ENCODE measurements around the gene EXT2.
A peak's percentile ranks its signal among the peaks of the same experiment; 100 is the strongest.

The EXT2 gene

DNA sequence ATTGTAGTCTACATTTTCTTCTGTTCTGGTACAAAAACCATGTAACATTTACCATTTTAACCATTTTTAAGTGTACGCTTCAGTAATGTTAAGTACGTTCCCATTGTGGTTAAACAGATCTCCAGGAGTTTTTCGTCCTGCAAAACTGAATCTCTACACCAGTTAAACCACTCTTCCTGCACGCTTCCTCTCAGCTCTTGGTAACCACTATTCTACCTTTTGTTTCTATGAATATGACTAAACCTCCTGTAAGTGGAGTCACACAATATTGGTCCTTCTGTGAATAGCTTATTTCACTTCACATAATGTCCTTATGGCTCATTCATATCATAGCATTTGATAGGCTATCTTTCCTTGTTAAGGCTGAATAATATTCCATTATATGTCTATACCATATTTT is 7.1 kb upstream of the EXT2 start:
- DNase-seq, result no peak

DNA sequence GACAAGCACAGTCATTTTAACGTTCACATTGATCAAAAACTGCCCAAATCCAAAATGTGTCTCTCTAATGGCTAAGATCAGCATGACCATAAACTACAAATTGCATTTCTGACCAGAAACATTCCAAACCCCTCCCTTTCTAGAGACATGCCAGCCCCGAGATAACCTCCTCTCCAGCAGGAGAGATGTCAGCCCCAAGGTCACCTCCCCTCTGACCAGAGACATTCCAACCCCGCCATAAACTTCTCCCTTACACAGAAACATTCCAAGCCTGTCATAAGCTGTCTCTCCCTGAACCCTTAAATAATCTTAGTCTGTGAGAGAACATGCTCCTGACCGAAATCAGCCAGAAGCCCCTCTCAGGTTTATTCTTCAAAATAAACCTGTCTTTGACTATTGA is 6.6 kb upstream of the EXT2 start:
- no peak for DNase-seq

DNA sequence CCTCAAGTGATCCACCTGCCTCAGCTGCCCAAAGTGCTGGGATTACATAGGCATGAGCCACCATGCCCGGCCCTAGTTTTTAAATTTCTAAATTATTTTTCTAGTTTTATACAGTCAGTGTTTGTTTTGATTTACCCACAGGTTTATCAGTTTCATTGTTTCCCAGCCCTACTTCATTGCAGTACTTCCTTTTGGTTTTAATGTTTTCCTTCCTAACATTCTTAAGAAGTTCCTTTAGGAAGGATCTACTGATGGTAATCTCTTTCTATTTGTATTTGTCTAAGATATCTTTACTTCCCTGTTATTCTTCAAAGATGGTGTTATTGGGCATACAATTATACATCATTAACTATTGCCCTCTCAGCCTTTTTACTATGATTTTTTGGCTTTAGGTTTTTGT is 4.9 kb upstream of the EXT2 start:
- no peak for DNase-seq

DNA sequence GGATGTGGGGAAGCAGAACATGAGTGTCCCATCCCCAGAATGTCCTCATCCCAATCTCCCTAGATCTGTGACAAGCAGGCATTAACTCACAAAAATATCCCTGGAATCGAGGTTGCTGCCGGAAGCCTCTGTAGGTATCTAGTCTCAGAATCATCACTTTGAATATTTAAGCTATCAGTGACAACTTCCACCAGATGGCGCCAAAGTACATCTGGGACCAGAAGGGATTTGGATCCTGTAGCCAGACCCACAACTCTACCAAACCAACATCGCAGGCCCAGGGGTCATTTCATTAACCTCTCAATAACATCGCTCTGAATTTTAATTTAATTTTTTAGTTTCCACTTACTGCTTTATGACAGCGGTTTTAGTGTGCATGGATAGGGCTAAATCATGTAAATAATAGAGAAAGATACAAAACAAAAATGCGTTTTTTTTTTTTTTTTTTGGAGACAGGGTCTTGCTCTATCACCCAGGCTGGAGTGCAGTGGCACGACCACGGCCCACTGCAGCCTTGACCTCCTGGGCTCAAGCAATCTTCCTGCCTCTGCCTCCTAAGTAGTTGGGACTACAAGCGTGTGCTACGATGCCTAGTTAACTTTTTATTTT is 1.1 kb upstream of the EXT2 start:
- peak; percentile 57 for DNase-seq

DNA sequence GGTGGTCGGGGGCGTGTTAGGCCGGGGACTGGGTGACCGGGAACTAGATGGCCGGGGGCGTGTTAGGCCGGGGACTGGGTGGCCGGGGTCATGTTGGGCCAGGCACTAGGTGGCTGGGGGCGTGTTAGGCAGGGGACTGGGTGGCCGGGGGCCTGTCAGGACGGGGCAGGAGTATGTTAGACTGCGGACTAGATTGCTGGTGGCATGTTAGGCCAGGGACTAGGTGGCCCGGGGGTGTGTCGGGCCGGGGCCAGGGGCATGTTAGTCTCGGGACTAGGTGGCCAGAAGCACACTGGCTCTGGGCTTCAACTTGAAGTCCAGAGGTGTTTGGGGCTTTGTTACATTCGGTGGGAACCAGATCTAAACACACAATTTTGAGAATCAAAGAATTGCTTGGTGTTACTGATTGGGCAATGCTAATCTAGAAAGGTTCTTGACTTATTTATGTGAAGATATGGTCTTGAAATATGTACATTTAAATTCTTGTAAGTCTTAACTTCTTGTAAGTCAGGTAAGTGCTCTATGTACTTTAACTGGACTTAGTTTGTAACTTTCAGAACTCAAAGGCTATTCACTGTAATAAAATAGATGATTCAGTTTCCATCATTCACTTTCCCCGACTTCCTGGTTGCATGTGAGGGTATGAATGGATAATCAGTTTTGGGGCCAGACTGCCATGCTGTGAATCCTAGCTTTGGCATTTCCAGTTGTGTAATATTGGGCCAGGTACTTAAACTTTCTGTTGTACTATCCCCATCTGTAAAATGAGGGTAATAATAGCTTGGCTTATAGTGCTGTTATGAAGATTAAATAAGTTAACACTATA is 1.1 kb downstream of the EXT2 start:
- DNase-seq, result no peak

DNA sequence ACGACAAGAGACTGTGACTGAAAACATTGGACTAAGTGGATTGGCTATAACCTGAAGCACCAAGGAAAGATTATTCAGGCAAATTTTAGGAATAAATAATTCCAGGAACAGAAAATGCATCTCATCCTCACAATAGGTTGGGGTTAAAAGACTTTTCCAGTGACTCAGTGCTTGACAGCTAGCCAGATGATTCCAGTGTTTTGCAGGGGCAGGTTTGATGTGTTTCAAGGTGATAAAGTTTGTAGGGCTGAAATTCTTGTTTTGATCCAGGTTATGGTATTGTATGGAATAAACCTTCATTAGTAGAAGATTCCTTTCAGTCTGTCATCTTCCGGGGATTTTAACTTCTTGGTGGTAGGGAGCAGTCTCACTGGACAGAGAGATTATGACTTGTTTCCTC is 2.3 kb downstream of the EXT2 start:
- DNase-seq, result no peak

DNA sequence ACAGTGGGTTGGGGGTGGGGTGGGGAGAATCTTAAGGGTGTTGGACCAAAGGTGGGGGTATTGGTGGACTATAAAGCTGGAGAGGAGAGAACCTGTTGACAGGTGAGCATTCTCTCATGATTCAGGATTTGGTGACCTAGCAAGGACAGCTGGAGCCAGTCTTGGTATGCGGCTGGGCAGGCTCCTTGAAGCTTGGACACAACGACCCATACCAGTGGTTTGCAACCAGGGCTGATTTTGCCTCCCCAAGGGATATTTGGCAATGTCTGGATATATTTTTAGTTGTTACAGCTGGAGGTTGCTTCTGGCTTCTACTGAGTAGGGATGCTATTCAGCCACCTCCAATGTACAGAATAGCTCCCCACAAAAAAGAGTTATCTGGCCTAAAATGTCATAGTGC is 5.6 kb downstream of the EXT2 start:
- DNase-seq, result no peak

DNA sequence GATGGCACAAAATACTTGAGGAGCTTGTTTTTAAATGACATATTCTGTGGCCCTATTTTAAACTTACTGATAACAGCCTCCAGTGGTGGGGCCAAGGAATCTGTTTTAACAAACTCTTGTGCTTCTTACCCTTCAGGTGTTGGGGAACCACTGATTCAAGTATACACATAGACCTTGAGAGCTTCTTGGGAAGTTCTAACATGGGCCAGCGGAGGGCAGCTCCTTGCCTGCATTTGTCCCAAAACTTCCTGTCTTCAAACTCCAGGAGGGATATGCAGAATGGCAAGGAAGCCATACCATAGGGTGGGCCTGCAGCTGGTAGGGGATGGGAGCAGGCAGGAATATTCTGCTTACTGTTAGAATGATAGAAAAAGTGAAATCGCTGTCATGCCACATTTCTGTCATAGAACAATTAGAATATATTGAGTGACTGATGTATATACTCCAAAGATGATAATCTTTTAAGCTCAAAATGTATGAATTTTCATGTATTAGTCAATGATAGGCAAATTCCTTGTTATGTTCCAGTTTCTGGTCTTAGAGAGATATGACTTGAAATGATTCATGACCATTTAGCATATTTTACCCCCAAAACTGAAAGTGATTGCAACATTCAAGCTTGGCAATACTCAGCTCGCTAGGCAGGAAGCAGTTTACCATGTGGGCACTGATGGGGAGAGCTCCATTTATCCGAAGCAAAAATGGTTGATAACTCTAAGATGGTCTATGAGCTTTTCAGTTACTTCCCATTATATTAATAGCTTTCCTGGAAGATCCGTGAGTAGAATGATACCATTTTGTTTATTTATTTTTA is 9.2 kb downstream of the EXT2 start:
- no peak for DNase-seq

DNA sequence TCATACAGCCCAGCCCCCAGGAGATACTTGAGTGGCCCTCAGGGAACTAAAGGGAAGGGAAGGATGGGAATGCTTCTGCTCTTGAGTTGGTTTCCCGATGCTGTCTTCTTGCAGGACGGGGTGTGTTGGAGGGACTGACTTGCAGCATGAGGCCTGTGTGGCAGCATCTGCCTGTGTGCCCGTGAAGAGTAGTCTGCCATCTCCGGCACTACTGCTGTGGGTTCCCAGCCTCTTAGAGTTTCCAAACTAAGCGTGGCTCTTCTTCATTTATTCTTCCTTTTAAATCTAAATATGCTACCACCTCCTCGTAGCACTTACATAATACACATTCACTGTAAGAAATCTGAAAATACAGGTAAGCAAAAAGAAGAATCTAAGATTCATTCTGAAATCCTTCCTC is 12.8 kb downstream of the EXT2 start:
- no peak for DNase-seq

DNA sequence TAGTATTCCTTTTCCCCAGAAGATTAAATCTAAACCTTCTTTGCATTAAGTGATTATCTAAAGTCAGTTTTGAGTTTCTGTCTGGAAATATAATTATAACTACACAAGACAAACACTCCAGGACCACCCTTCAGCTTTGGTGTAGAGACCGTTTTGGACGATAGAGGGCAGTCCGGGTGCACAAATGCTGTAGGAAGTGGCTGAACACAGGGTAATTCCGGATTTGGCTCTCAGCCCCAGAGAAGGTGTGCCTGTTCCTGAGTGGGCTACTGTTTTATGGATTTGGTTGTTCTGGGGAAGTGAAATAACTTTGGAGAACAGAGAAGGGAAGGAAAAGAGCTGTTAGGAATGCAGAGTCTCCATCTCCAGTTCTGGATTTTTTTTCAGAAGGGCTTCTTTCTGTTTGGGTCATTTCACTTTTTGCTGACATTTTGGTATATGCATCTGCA is 14.8 kb downstream of the EXT2 start:
- peak; percentile 27 for DNase-seq

DNA sequence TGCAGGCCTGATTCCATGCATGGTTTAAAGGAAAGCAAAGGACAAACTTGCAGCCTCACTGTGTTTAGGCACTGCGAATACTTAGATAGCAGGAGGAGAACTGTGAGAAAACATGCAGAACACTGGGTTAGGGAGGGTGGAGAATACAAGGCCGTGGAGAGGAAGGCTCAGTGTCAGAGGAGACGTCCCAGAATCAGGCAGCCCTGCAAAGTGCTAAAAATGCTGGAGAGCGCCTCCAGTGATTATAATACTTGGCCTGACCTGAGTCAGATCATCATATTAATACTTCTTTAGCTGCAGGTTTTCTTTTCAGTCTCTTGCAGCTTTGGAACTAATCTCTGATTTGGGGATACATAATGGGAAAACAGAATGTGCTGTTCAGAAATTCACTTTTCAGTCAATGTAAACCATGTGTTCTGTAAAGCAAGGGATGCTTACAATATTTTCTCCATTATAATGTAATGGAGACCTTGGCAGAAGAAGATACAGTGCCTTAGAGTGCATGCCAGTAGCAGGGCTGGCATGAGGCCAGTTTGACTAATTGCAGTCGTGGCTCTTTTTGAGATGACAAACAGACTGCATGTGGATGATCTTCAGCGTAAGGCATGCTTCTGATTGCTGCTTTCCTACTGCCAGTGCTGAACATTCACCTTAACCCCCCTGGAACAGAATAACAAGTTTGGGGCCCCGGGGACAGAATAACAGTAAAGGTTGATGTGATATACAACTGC is 16.8 kb downstream of the EXT2 start:
- no peak for DNase-seq

DNA sequence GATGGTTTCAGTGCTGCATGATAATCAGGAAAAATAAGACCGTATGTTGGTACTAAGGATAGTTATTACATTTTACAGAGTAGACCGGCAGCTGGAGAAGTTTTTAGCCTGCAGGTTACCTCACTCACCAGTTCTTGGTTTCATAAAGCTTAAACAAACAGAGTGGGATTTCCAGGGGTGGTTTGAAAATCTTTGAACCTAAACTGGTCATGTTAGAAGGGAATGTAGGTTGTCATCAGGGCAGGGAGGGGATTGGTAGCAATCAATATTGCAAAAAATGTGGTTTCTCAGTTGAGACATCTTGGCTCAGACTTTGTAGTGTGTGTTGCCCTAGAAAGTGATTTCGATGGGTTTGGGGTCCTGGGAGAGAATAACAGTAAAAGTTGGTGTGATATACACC is 17.5 kb downstream of the EXT2 start:
- DNase-seq, result no peak

DNA sequence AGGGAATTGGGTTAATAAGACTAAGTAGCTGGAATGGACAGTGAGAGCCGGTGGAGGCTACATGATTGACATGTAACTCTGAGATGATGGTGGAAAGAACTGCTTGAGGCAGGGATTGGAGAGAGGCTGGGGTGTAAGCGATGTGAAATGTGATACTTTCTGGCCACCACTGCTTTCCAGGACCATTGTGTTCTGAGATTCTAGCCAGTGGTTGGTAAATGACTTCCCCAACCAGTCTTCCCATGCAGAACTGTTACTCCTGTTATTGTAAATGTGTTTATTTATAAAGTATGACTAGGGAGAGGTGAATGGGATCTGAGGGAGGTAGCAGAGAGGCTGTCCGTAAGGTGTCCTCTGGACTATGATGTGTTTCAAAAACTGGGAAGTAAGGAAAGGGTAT is 18.1 kb downstream of the EXT2 start:
- DNase-seq, result no peak

DNA sequence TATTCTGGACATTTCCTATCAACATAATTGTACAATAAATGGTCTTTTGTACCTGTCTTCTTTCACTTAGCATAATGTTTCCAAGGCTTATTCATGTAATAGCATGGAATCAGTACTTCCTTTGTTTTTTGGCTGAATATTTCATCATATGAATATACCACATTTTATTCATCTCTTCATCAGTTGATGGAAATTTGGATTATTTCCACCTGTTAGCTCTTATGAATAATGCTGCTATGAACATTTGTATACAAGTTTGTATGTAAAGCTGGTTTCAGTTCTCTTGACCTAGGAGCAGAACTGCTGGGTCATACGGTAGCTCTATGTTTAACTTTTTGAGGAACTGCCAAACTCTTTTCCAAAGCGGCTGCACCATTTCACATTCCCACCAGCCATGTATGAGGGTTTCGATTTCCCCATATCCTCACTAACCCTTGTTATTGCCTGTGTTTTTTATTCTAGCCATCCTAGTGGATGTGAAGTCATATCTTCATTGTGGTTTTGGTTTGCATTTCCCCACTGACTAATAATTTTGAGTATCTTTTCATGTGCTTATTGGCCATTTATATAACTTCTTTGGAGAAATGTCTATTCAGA is 20.9 kb downstream of the EXT2 start:
- DNase-seq, result no peak

DNA sequence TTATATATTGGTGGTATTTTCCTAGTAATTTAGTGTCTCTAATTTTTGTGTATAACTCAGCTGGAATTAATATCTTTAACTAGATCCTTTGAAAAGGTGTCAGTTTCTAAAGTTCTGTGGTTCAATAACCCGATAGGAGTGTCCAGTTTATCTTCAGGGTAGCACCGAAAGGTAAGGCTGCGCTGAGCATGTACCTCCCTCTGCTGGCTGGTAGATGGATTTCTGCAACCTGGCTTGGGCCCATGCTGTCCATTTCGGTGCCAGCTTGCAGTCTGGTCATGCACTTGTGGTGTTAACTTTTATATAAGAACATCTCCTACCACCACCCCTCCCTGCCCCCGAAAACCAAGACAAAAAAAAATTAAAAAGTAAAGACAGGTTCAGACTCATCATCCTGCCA is 24.7 kb downstream of the EXT2 start:
- no peak for DNase-seq

DNA sequence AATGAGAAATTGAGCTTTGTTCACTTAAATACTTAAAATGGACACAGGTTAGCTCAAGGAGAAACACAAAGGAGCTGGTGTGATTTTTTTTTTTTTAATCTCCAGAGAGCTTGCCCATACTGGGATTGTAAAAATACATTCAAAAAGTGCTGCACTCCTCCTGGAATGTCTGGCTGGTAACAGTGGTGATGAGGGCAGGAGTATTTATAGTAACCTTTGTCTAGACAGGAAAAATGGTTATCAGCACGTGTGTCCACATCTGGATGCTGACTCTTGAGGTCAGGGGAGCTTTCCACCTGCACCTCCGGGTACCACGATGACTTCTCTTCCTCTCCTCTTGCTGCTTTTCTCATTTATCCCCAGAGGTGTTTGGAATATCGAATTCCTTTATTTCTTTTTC is 30.1 kb downstream of the EXT2 start:
- no peak for DNase-seq

DNA sequence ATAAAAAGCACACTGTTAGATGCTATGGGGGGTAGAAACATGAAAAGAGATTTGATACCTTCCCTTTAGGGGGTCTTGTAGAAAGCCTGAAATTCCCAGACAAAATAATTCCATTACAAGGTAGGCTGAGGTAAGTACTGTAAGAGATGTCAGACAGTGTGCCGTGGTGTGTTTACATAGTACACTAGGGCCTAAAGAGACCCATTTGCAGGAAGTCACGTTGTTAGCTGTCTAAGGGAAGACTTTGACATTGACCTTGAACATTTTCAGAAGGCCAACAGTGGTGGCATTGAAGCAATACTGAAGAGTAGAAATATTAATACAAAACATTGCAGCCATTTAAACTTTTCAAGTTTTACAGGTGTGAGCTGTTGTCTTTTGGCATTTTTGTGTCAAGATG is 30.8 kb downstream of the EXT2 start:
- no peak for DNase-seq

DNA sequence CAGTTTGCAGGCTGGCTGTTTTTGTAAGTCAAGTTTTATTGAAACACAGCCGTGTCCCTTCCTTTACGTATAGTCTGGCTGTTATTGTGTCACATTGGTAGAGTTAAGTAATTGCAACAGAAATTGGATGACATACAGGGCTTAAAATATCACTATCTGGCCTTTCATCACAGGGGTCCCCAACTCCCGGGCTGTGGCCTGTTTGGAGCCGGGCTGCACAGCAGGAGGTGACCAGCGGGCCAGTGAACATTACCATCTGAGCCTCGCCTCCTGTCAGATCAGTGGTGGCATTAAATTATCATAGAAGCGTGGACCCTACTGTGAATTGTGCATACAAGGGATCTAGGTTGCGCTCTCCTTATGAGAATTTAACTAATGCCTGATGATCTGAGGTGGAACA is 31.7 kb downstream of the EXT2 start:
- no peak for DNase-seq

DNA sequence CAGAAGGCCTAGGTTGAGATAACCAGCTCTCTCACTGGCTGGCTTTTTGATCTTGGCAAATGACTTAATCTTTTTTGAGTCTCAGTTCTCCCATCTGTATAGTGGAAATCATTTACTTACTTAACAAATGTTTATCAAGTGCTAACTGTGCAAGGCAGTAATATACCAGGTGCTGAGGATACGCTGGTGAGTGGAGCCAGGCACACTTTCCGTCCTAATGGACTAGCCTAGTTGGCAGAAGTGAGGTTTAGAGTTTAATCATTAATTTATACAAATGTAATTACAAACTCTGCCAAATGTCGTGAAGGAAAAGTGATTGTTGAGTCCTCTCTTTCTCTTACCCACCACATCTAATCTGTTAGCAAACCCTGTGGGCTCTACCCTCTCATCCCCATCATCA is 33.3 kb downstream of the EXT2 start:
- DNase-seq, result no peak

DNA sequence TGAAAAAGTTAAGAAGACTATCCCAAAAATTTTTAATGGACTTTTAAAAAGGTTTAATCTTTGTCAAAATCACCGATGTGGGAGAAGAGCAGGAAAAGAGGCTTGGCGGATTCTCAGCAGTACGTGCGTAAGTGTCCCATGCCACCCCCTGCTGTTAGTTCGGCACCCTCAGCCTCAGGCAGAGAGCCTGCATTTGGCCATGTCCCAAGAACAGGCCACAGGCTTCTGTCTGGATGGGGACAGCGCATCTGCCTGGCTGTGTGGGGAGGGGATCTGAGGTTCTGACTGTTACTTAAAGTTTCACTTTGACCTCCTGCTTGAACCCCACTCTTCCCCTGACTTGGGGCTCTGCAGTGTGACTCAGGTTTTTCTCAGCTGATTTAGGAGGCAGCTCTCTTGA is 35.3 kb downstream of the EXT2 start:
- DNase-seq, result no peak

DNA sequence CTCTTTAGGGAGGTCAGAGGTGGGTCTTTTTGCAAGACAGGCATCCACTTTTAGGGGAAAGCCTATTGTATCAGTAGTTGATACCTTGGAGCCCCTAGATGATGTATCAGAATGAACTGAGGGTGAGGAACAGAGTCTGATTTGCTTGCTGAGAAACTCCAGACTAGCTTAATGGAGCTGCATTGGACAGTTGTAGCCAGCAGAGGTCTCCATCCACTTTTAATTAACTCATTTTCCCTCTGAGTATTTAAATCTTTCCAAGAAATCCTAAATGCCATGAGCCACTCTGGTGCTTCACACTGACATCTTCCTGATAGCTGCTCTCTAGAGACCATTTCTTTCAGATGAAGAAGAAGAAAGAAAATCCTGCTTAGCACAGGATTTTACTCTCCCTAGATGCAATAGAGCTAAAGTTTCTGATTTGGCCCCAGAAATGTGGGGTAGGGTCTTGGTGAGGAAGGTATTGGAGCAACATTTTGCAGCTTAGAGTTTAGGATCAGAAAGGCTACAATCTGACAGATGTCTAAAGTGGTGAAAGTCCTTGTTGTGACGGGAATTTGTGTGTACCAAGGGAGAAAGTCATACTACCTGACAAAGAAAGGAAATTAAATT is 38.0 kb downstream of the EXT2 start:
- DNase-seq, result no peak

DNA sequence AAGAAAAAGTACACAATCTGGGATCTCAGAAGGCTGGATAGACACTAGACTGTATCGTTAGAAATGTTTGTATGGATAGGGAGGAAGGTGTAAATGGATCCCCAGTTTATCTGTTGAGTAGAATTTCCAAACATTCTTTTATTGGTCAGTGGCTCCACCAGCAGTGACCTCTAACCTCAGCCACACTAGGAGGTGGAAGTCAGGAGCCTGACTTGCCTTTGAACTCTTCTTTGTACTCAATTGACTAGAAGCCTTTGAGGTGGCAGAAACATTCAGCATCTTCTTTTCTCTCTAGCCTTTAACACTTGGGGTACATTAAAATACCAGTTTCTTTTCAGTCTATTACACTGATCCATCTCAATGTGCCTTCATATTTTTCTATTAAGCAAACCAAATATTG is 39.1 kb downstream of the EXT2 start:
- no peak for DNase-seq

Data from activated effector memory CD4-positive, alpha-beta T cell treated with Interleukin-2 at 50 U/mL for 16 hours (primary cell).